ENCODE data around the gene ANKIB1.

DNA sequence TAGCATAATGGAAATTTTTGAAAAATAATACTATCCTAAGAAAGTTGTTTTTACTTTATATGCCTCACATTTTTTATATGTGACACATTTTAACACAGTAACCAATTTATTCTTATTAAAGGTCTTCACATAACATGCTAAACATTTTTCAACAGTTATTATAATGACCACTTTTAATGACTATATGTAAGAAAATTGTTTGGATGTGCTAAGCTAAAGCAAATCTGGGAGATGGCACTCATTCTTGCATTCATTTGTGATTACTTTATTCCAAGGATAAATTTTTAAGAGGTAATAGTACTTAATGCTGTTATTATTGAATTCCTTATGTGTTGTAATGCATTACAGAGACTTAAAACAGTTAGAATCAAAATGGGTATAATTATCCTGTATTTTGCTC lies 88.1 kb downstream of the ANKIB1 start:
- TF ChIP-seq CTCF (IDR thresholded peaks at IDR 0.05) (no peak), POLR2A (IDR thresholded peaks at IDR 0.05) (no peak)

Data from tibial nerve (tissue), 3 donors.